NCI-H748 treated with DMSO at 0.1 percent for 48 hours (cell line): ENCODE data around the gene DIS3L2.

Source experiments
- DNase-seq: peaks from one replicate; lab custom pipeline; 2025; lab: John Stamatoyannopoulos, UW

The DIS3L2 gene

DNA sequence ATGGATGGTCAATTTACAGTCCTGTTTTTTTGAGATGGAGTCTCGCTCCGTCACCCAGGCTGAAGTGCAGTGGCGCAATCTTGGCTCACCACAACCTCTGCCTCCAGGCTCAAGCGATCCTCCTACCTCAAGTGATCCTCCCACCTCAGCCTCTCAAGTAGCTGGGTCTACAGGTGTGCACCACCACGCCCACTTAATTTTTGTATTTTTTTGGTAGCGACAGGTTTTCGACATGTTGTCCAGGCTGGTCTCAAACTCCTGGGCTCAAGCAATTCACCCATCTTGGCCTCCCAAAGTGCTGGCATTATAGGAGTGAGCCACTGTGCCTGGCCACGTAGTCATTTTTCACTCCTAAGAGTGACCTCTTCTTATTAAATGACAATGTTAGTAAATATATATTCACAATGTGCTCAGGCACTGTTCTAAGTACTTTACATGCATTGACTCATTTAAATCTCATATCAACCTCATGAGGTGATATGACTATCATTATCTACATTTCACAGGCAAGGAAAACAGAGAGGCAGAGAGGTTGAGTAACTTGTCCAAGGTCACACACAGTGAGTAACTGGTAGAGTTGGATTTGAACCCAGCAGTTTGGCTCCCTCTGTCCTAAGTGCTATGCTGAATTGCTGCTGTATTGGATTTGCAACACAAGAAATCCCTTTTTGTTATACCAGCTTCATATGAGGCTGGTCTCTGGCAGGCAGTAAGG is 5.6 kb upstream of the DIS3L2 start:
- DNase-seq = no peak

DNA sequence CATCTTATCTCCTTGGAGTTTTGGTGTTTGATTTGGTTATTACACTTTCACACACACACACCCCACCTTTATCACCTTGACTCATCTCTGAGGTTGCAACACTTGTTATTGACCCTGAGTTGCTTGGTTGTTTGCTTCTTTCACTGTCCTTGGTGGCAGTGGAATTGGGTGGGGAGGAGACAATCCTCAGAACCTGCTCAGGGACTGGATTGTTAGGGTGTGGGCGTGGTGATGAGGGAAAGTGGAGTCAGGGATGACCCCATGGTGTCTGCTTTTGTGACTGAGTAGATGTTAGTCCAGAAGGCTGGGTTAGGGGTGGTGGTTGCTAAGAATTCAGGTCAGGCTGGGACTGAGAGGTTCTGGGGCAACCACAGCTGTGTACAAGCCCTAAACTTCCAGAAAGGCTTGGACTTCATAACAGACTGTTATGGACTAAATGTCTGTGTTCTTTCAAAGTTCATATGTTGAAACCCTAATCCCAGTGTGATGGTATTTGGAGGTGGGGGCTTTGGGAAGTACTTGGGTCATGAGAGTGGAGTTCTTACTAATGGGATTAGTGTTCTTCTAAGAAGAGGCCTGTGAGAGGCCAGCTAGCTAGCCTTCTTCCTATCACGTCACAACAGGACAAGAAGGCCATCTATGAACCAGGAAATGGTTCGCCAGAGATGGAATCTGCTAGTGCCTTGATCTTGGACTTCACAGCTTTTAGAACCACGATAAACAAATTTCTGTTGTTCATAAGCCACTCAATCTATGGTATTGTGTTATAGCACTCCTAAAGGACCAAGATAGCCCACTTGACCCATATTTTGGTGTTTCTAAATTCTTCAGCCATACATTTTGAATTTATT is 3.4 kb upstream of the DIS3L2 start:
- DNase-seq = no peak

GRCh38 chr2:231960810-231961348 is 634 bp upstream of the DIS3L2 start:
- DNase-seq = no peak

- DNase-seq = no peak
These were observed 3.6 kb downstream of the DIS3L2 start for GRCh38 chr2:231965102-231965501.

GRCh38 chr2:231966886-231967285 is 5.4 kb downstream of the DIS3L2 start:
- DNase-seq = no peak

- no peak for DNase-seq
These were observed 7.3 kb downstream of the DIS3L2 start for GRCh38 chr2:231968820-231969219.

GRCh38 chr2:231970461-231970860 is 8.9 kb downstream of the DIS3L2 start:
- no peak for DNase-seq

GRCh38 chr2:231975001-231975400 is 13.5 kb downstream of the DIS3L2 start:
- DNase-seq = no peak

DNA sequence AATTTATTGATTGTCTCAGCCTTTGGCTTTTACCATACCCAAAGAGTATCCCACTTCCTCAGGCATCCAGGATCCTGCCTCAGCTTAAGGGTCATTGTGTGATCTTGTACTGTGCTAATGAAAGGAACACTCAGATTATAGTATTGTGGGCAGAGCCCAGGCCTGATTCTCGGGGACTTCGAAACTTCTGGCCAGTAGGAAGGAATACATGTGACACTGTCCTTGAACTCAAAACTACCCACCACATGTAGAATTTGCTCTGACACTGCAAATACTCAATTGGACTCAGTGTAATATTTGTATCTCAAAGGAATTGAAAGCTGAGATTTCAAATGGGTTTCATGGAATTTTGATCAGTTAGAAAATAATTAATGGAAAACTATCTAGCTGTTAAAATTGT is 15.9 kb downstream of the DIS3L2 start:
- no peak for DNase-seq

DNA sequence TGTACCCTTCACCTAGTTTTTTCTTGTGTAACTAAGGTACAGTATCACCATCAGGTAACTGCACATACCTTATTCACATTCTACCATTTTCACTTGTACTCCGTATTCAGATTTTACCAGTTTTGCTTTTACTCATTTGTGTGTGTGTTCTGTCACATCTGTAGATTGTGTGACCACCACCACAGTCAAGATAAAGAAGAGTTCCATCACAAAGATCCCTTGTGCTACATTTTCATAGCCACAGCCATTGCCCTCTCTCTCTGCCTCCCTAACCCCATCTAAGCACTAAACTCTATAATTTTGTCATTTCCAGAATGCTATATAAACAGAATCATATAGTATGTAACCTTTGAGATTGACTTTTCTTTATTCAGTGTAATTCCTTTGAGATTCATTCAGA is 23.5 kb downstream of the DIS3L2 start:
- DNase-seq = no peak

DNA sequence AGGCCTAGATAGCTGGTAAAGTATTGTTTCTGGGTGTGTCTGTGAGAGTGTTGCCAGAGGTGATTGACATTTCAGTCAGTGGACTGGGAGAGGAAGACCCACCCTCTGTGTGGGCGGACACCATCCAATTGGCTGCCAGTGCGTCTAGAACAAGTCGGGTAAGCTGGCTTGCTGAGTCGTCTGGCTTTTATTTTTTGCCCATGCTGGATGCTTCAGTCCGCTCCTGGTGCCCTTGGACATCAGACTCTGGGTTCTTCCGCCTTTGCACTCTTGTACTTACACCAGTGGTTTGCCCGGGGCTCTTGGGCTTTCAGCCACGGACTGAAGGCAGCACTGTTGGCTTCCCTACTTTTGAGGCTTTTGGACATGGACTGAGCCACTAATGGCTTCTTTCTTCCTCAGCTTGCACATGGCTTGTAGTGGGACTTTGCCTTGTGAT is 24.3 kb downstream of the DIS3L2 start:
- DNase-seq = no peak

DNA sequence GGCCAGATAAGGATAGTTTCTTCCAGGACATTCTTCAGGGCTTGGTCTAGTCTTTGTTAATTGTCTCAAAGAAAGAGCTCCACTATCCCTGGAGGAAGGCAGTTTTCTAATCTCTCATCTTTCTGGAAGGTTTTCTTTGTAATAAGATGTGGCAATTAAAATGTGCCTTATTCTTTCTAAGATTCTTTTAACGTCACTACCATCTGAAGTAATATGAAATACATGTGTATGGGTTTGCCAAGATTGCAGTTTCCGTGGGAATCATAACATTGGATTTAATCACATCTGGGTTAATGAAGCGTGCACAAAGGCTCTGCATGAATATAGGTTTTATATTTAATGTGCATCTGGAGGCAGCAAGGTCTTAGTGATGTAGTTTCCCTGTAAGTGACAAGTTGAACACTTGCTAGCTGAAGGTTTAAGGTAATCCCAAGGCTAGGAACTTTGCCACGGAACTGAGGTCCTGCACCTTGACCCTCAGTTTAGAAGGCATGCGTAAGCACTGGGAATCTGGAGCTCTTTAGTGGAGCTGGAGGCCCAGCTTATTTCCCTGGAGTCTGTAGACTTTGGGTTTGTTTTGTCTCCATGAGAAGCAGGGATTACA is 25.7 kb downstream of the DIS3L2 start:
- DNase-seq = no peak

GRCh38 chr2:231988179-231988866 is 26.8 kb downstream of the DIS3L2 start:
- DNase-seq = no peak

GRCh38 chr2:231991664-231992063 is 30.2 kb downstream of the DIS3L2 start:
- no peak for DNase-seq

DNA sequence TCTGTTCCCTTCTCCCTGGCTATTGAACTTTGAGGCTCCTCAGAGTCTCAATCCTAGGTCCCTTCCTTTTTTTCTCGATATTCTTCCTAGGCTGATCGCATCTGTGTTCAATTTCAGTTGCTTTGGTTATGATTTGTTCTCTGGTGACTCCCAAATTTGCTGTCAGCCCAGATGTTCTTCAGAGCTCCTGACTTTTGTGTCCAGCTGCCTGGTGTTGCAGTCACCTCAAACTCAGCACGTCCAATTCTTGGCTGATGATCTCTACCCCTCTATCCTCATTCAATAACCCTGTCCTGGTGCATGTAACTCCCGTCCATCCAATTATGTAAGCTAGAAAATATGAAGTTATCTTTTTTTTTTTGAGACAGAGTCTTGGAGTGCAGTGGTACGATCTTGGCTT is 31.4 kb downstream of the DIS3L2 start:
- DNase-seq = no peak

- no peak for DNase-seq
These were observed 35.5 kb downstream of the DIS3L2 start for GRCh38 chr2:231996797-231997540.

DNA sequence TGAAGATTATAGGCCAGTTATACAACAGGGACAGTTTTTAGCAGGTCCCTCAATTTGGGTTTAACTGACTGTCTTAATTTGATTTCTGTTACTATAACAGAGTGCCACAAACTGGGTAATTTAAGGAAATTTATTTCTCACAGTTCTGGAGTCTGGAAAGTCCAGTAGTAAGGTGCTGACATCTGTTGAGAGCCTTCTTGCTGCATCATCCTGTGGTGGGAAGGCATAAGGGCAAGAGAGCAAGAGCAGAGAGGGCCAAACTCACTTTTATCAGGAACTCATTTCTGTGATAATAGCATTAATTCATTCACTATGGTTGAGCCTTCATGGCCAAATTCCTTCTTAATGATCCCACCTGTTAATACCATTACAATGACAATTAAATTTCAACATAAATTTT is 36.5 kb downstream of the DIS3L2 start:
- no peak for DNase-seq

- no peak for DNase-seq
These were observed 38.9 kb downstream of the DIS3L2 start for GRCh38 chr2:232000439-232000838.

DNA sequence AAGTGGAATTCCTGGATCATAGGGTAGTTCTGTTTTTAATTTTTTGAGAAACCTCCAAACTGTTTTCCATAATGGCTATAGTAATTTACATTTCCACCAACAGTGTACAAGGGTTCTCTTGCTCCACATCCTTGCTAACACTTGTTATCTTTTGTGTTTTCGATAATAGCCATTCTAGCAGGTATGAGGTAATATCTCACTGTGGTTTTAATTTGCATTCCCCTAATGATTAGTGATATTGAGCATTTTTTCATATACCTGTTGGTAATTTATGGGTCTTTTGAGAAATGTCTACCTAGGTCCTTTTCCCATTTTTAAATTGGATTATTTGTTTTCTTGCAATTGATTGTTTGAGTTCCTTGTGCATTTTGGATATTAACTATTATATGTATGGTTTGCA is 39.6 kb downstream of the DIS3L2 start:
- no peak for DNase-seq

DNA sequence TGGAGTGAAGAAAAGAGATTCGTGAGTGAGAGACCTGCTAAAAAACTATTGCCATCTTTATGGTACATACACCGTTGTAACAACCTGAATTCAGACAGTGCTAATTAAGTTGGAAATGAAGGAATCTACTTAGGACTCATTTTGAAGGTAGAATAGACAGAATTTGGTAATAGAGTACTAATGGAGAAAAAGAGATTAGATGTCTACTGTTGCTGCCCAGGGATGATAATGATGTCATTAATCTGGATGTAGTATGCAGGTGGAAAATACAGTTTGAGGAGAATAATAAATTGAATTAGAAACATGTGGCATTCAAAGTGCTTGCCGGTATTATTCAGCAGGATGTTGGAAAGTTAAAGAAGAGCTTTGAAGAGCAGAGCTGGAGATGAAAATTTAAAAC is 44.7 kb downstream of the DIS3L2 start:
- DNase-seq = no peak

GRCh38 chr2:232008907-232009638 is 47.6 kb downstream of the DIS3L2 start:
- no peak for DNase-seq
